ENCODE measurements around the gene FBXO8.

DNA sequence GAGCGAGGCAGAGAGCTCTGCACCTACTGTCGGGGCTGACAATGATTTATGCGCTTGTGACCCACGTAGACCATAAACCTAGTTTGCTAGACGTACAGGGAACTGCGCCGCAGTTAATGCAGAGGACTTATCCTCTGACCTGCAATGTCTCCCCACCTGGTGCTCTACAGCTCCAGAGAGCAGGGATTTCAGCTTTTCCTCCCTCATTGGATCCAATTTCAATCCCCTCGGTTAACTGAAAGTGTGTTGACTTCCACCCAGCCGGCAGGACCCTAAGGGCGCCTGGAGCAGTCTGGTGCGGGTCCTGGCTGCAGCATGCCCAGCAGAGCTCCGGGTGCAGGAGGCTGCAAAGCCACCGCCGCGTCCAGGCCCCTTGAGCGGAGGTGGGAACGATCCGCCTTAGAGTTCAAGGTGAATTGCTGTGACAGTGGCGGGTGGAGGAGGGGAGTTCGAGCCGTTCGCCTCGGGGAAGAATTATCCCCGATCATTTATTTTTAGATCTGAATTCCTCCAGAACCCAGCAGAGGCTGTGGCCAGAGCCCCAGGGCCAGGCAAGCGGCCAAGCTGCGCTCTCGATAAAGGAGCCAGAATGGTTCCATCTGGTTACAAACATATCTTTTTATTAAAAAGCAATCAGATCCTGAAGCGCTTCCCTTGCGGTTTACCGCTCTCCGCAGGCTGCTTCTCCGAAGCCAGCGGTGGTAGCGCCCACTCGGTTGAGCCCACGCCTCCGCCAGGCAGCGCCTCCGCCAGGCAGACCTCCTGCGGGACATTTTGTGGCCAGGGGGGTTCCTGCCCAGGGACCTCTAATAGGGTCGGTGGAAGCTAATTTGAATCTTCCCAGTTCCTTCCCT lies 66.0 kb downstream of the FBXO8 start:
- no peak for TF ChIP-seq EP300 (IDR thresholded peaks at IDR 0.05)
- TF ChIP-seq, protein P1, sequence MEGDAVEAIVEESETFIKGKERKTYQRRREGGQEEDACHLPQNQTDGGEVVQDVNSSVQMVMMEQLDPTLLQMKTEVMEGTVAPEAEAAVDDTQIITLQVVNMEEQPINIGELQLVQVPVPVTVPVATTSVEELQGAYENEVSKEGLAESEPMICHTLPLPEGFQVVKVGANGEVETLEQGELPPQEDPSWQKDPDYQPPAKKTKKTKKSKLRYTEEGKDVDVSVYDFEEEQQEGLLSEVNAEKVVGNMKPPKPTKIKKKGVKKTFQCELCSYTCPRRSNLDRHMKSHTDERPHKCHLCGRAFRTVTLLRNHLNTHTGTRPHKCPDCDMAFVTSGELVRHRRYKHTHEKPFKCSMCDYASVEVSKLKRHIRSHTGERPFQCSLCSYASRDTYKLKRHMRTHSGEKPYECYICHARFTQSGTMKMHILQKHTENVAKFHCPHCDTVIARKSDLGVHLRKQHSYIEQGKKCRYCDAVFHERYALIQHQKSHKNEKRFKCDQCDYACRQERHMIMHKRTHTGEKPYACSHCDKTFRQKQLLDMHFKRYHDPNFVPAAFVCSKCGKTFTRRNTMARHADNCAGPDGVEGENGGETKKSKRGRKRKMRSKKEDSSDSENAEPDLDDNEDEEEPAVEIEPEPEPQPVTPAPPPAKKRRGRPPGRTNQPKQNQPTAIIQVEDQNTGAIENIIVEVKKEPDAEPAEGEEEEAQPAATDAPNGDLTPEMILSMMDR (IDR thresholded peaks at IDR 0.05), result no peak
